GM18505 (cell line): ENCODE measurements around the gene RAD23A.
"Not testable (repeated sequence)": the region's sequence is repeated elsewhere in the genome, so short reads cannot be mapped to it uniquely, and the experiment has no call there.

Experiments
- ATAC-seq: cut with Tn5 transposase; IDR thresholded peaks from one replicate; pipeline ENCODE4 v1.9.1; 2021; ENCODE audit not compliant: unreplicated experiment
- POLR2A ChIP-seq: IDR thresholded peaks from 4 replicates; pipeline ENCODE4 v1.6.1; 2011; ENCODE audit warnings: borderline replicate concordance; ENCODE audit not compliant: insufficient read depth, insufficient read length; ENCODE audit errors: extremely low read depth

RAD23A gene

GRCh38 chr19:12945479-12946091 lies at the start of gene RAD23A:
Gene RAD23A, plus strand, starts transcription at chr19:12945862. Its CDS starts 87 bp downstream, at chr19:12945949.
- ATAC-seq: peak; percentile 63
- peak; percentile 96 for TF ChIP-seq POLR2A

- TF ChIP-seq POLR2A: no peak
- ATAC-seq: no peak
Observed at GRCh38 chr19:12896460-12896859, 49.2 kb upstream of the RAD23A start.

GRCh38 chr19:12899891-12900518 lies 45.7 kb upstream of the RAD23A start:
- peak; percentile 50 for ATAC-seq
- TF ChIP-seq POLR2A: no peak

GRCh38 chr19:12907166-12907565 lies 38.5 kb upstream of the RAD23A start:
- no peak for TF ChIP-seq POLR2A
- ATAC-seq: no peak

- no peak for ATAC-seq
- no peak for TF ChIP-seq POLR2A
Observed at GRCh38 chr19:12912571-12912970, 33.1 kb upstream of the RAD23A start.

- no peak for TF ChIP-seq POLR2A
- ATAC-seq: no peak
Observed at GRCh38 chr19:12913011-12913561, 32.6 kb upstream of the RAD23A start.

- ATAC-seq: no peak
- peak; percentile 29 for TF ChIP-seq POLR2A
Observed at GRCh38 chr19:12913851-12914690, 31.6 kb upstream of the RAD23A start.

- ATAC-seq: not testable (repeated sequence)
Observed at GRCh38 chr19:12915860-12916259, 29.8 kb upstream of the RAD23A start.

- TF ChIP-seq POLR2A: no peak
- no peak for ATAC-seq
Observed at GRCh38 chr19:12918253-12918652, 27.4 kb upstream of the RAD23A start.

GRCh38 chr19:12921047-12921446 lies 24.6 kb upstream of the RAD23A start:
- ATAC-seq: no peak

GRCh38 chr19:12922959-12923358 lies 22.7 kb upstream of the RAD23A start:
- no peak for ATAC-seq
- no peak for TF ChIP-seq POLR2A

More at GRCh38 chr19:12921047-12921446, 24.6 kb upstream of the RAD23A start:
- no peak for TF ChIP-seq POLR2A

GRCh38 chr19:12924621-12925310 lies 20.9 kb upstream of the RAD23A start:
- no peak for ATAC-seq
- no peak for TF ChIP-seq POLR2A
